GM21619 (cell line): ENCODE measurements around the gene CD80.
"Not testable (repeated sequence)": the region's sequence is repeated elsewhere in the genome, so short reads cannot be mapped to it uniquely, and the experiment has no call there.

Experiments
- ATAC-seq: cut with Tn5 transposase; IDR thresholded peaks from one replicate; pipeline ENCODE4 v1.9.1; 2021; ENCODE audit not compliant: unreplicated experiment

The CD80 gene

GRCh38 chr3:119585208-119585607 lies 25.8 kb upstream of the CD80 start:
- ATAC-seq = no peak

GRCh38 chr3:119582178-119582577 lies 22.8 kb upstream of the CD80 start:
- ATAC-seq = no peak

- ATAC-seq = peak; percentile 68
Observed at GRCh38 chr3:119580067-119580760, 20.8 kb upstream of the CD80 start.

- ATAC-seq = peak; percentile 69
Observed at GRCh38 chr3:119579366-119580066, 20.1 kb upstream of the CD80 start, which contains the start of gene ADPRH. Gene ADPRH, plus strand, starts transcription at chr3:119579492. Its CDS starts 2,678 bp downstream, at chr3:119582170.

- no peak for ATAC-seq
Observed at GRCh38 chr3:119575507-119575906, 16.1 kb upstream of the CD80 start.

- no peak for ATAC-seq
Observed at GRCh38 chr3:119571688-119572087, 12.3 kb upstream of the CD80 start.

- ATAC-seq = no peak
Observed at GRCh38 chr3:119571230-119571629, 11.8 kb upstream of the CD80 start.

- no peak for ATAC-seq
Observed at GRCh38 chr3:119570229-119570628, 10.8 kb upstream of the CD80 start.

- ATAC-seq = no peak
Observed at GRCh38 chr3:119569156-119569555, 9.7 kb upstream of the CD80 start.

- ATAC-seq = not testable (repeated sequence)
Observed at GRCh38 chr3:119563334-119563733, 3.9 kb upstream of the CD80 start.

- peak; percentile 72 for ATAC-seq
Observed at GRCh38 chr3:119562307-119562961, 3.0 kb upstream of the CD80 start.

GRCh38 chr3:119560160-119560559 lies 746 bp upstream of the CD80 start:
- ATAC-seq = no peak

GRCh38 chr3:119558626-119559317 lies 642 bp downstream of the CD80 start:
- no peak for ATAC-seq

- no peak for ATAC-seq
Observed at GRCh38 chr3:119557877-119558269, 1.5 kb downstream of the CD80 start.

- ATAC-seq = no peak
Observed at GRCh38 chr3:119557192-119557876, 2.1 kb downstream of the CD80 start.

GRCh38 chr3:119555929-119556328 lies 3.5 kb downstream of the CD80 start:
- ATAC-seq = no peak

- ATAC-seq = no peak
Observed at GRCh38 chr3:119555309-119555735, 4.1 kb downstream of the CD80 start.

- no peak for ATAC-seq
Observed at GRCh38 chr3:119553823-119554415, 5.5 kb downstream of the CD80 start.

GRCh38 chr3:119552928-119553327 lies 6.5 kb downstream of the CD80 start:
- not testable (repeated sequence) for ATAC-seq

- no peak for ATAC-seq
Observed at GRCh38 chr3:119551598-119551997, 7.8 kb downstream of the CD80 start.
